HepG2 (cell line): ENCODE data around the gene MYH9. TPM values are rescaled to one million over a fixed set of nuclear protein-coding genes. Genes with fewer than 3 reads are reported as not detected.

Experiments
- ATAD3A ChIP-seq: sonication (generic); formaldehyde crosslinking; IDR thresholded peaks from 2 replicates; pipeline ENCODE4 v1.4.0; 2020; ENCODE audit warnings: missing genetic modification reagents
- ELK4 ChIP-seq: sonication (generic); formaldehyde crosslinking; IDR thresholded peaks from 2 replicates; pipeline ENCODE4 v1.9.0; 2021; ENCODE audit warnings: missing genetic modification reagents, borderline replicate concordance
- EZH2 ChIP-seq: conservative IDR thresholded peaks from 2 replicates; pipeline ENCODE4 v1.6.1; 2012; ENCODE audit warnings: mild to moderate bottlenecking, low read depth, low read length, moderate library complexity
- GMEB2 ChIP-seq: IDR thresholded peaks from 2 replicates; pipeline ENCODE4 v1.6.1; 2016; ENCODE audit warnings: missing biosample characterization, missing genetic modification reagents, low read depth
- GTF3A ChIP-seq: sonication (generic); formaldehyde crosslinking; conservative IDR thresholded peaks from 2 replicates; pipeline ENCODE4 v1.4.0; 2020; ENCODE audit warnings: mild to moderate bottlenecking, missing genetic modification reagents
- HNRNPH1 ChIP-seq: fragments of 200-400 bp; formaldehyde crosslinking; optimal IDR thresholded peaks from 2 replicates; pipeline ENCODE3; 2017; ENCODE audit warnings: mild to moderate bottlenecking, low read depth, low read length
- KDM2A ChIP-seq: sonication (generic); formaldehyde crosslinking; IDR thresholded peaks from 2 replicates; pipeline ENCODE4 v1.4.0; 2020; ENCODE audit warnings: low read depth, missing genetic modification reagents, borderline replicate concordance
- KDM4B ChIP-seq: sonication (generic); formaldehyde crosslinking; IDR thresholded peaks from 2 replicates; pipeline ENCODE4 v1.4.0; 2020; ENCODE audit warnings: missing genetic modification reagents
- KLF9 ChIP-seq: IDR thresholded peaks from 2 replicates; pipeline ENCODE4 v1.6.1; 2016; ENCODE audit warnings: low read depth
- LRRFIP1 ChIP-seq: sonication (generic); formaldehyde crosslinking; conservative IDR thresholded peaks from 2 replicates; pipeline ENCODE4 v1.4.0; 2020; ENCODE audit warnings: missing genetic modification reagents
- MIXL1 ChIP-seq: IDR thresholded peaks from 2 replicates; pipeline ENCODE4 v1.6.1; 2016
- NR2F2 ChIP-seq: IDR thresholded peaks from 2 replicates; pipeline ENCODE4 v1.6.1; 2012; ENCODE audit warnings: low read depth, inconsistent platforms, borderline replicate concordance
- REPIN1 ChIP-seq: sonication (generic); formaldehyde crosslinking; IDR thresholded peaks from 2 replicates; pipeline ENCODE4 v1.8.0; 2022; ENCODE audit warnings: missing genetic modification reagents, low read depth, mild to moderate bottlenecking, borderline replicate concordance
- SKIL ChIP-seq: sonication (generic); formaldehyde crosslinking; IDR thresholded peaks from 2 replicates; pipeline ENCODE4 v1.8.0; 2022; ENCODE audit warnings: missing genetic modification reagents, mild to moderate bottlenecking, moderate library complexity, borderline replicate concordance
- SMAD9 ChIP-seq: sonication (generic); formaldehyde crosslinking; IDR thresholded peaks from 2 replicates; pipeline ENCODE4 v1.5.1; 2020; ENCODE audit warnings: mild to moderate bottlenecking, missing genetic modification reagents
- ZFP37 ChIP-seq: sonication (generic); formaldehyde crosslinking; IDR thresholded peaks from 2 replicates; pipeline ENCODE4 v1.4.0; 2020; ENCODE audit warnings: missing genetic modification reagents, borderline replicate concordance
- ZIK1 ChIP-seq: sonication (generic); formaldehyde crosslinking; IDR thresholded peaks from 2 replicates; pipeline ENCODE4 v1.5.0; 2020; ENCODE audit warnings: mild to moderate bottlenecking, low read depth, missing genetic modification reagents, borderline replicate concordance
- ZNF850 ChIP-seq: sonication (generic); formaldehyde crosslinking; conservative IDR thresholded peaks from 2 replicates; pipeline ENCODE4 v1.9.0; 2021; ENCODE audit warnings: mild to moderate bottlenecking, missing genetic modification reagents
- polyA plus RNA-seq, 8 experiments: library from polyadenylated mRNA; depleted of rRNA in 3 of 8; stranded (reverse) in 7 of 8; unstranded in 1 of 8; fragments of >200 nt; fragmentation: Illumina TruSeq in 4 of 8; extraction: Trizol in 4 of 8; gene quantifications; 2 replicates each; pipeline versions ENCODE4 v1.2.1 to v1.2.3, GENCODE V29; 2011 to 2016; ENCODE audit warnings: low read depth in 4 of 8, missing spikeins in 1 of 8, mixed read lengths in 1 of 8; ENCODE audit not compliant: insufficient read depth in 1 of 8
- total RNA-seq, 5 experiments: library from RNA; depleted of rRNA; stranded (reverse); fragments of >200 nt; fragmentation: Illumina TruSeq; extraction: Trizol; gene quantifications; 2 replicates each; pipeline ENCODE4 v1.2.3, GENCODE V29; 2016; ENCODE audit warnings: low read depth in 1 of 5

The MYH9 gene
- total and polyA plus RNA-seq, 2 of the 13 experiments (the other 11 are each of a cell fraction or from before 2014, with no cell fraction given): 50.7 to 98.5 TPM

- TF ChIP-seq GMEB2 (no peak), KDM2A (CRISPR knock-in tag) (no peak; the same call in 1 of the 2 replicates), EZH2 (no peak), LRRFIP1 (CRISPR knock-in tag) (no peak), ZFP37 (CRISPR knock-in tag) (0 out of 2 replicates have a peak, but pooled peaks have one; percentile 18), ZIK1 (CRISPR knock-in tag) (no peak), KDM4B (CRISPR knock-in tag) (no peak), MIXL1 (no peak; the same call in none of the 2 replicates), NR2F2 (no peak), REPIN1 (CRISPR knock-in tag) (no peak; the same call in 1 of the 2 replicates), SMAD9 (CRISPR knock-in tag) (0 out of 2 replicates have a peak, but pooled peaks have one; percentile 65), ZNF850 (CRISPR knock-in tag) (no peak), ELK4 (no peak), HNRNPH1 (peak; percentile 77), SKIL (CRISPR knock-in tag) (0 out of 2 replicates have a peak, but pooled peaks have one; percentile 4), ATAD3A (CRISPR knock-in tag) (no peak), KLF9 (peak; percentile 38; the same call in 1 of the 2 replicates), GTF3A (CRISPR knock-in tag) (no peak)
Observed at GRCh38 chr22:36409911-36410756, 22.4 kb upstream of the MYH9 start (continued).
